Stimulated activated CD4-positive, alpha-beta T cell treated with anti-CD3 and anti-CD28 coated beads, Interleukin-1b, Interleukin-23, amount 100 ng/mL, for 24 hours (primary cell): Measurements from ENCODE around the gene TPST2.
A peak's percentile ranks its signal among the peaks of the same experiment; 100 is the strongest.

ENCODE experiments used
- DNase-seq, 4 experiments: peaks; one replicate each; pipeline ENCODE4 v3.0.0-alpha.2; 2020; ENCODE audit warnings: low read depth in 4 of 4, low spot score in 1 of 4

Gene TPST2

DNA sequence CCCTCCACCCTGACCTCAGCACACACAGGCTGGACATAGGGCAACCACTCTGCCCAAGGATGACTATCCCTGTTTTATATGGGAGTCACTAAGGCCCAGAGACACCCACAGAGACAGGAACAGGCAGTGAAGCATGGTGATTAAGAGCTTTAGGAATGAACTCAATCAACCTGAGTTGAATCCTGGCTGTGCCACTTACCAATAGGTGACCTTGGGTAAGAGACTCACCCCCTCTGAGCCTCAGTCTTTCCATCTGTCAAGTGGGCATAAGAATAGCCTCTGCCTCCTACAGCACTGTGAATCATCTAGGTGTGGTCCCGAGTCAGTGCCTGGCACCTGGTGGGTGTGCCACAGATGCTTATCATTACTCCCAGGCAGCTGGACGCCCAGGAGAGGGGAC lies 21.1 kb upstream of the TPST2 start:
- DNase-seq = no peak

GRCh38 chr22:26610072-26610958 lies 20.4 kb upstream of the TPST2 start:
- DNase-seq = peak in 1 of 4 experiments; percentile 26

DNA sequence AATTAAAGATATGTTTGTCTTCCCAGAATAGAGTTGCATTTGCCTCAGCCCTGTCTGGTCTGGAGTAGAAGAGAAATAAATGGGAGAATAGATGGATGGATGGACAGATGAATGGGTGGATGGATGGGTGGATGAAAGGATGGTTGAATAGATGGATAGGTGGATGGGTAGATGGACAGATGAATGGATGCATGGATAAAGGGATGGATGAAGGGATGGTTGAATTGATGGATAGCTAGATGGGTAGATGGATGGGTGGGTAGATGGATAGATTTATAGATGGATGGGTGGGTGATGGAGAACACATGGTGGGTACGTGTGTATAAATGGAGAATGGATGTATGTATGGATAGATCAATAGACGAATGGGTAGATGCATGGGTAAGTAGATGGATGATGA lies 19.4 kb upstream of the TPST2 start:
- DNase-seq = no peak

DNA sequence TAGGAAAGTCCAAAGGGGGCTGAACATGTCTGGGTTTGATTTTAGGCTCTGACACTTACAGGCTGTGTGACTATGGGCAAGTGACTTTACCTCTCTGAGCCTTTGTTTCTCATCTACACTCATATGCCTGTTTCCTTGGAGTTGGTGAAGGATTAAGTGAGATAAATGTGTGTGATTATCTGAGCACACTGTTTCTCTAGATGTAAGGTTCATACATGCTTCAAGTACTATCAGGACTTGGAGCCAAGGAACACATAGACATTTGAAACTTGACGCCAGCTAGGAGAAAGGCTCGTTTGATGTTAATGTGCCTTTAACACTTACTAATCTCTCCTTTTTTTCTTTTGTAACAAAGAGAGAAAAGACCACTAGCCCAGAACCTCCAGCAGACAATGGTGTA lies 18.2 kb upstream of the TPST2 start:
- no peak for DNase-seq

GRCh38 chr22:26606611-26607010 lies 16.7 kb upstream of the TPST2 start:
- DNase-seq = no peak

- no peak for DNase-seq
These were observed 14.4 kb upstream of the TPST2 start for GRCh38 chr22:26604368-26604767.

DNA sequence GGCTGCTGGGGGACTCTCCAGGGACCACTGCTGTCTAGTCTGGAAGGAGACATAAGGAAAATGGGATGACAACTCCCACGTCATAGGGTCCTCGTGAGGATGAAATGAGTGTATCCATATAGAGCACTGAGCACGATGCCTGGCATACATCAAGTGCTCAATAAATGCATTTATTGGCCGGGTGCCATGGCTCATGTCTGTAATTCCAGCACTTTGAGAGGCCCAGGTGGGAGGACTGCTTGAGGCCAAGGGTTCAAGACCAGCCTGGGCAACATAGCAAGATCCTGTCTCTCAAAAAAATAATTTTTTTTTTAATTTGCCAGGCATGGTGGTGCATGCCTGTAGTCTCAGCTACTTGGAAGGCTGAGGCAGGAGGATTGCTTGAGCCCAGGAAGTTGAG lies 12.2 kb upstream of the TPST2 start:
- DNase-seq = no peak

DNA sequence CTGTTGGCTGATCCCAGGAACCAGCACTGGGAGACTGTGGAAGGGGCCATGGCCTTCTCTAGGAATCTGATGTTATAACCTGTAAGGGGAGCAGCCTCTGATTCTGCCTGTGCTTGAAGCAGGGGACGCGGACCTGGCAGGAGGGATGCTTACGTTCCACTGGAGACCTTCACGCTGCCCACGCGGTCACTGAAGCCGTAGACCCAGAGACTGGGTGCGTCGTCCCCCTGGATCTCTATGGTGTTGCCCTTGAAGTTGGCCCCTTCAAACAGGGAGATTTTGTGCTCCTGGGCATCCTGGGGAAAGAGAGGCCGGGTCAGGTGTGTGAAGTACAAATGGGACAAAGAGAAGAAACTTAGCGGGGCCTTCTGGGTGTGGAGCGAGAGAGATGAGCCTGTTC lies 11.8 kb upstream of the TPST2 start:
- DNase-seq = no peak

DNA sequence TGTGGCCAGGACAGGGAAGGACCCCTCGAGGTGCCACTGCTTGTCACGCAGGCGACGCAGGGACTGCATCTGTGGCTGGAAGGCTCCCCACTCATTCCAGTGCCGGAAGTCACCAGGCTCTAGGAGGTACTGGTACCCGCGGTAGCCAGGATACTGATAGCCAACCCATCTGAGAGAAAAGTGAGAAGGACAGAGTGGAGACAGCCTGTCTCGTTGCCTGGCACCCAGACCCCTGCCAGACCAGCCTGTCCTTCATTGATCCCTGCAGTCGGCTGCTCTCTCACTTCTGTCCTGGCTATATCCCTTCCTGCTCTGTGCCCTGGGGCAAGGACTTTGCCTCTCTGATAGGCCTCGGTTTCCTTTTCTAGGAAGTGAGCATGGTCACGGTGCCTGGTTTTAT lies 9.6 kb upstream of the TPST2 start:
- no peak for DNase-seq

DNA sequence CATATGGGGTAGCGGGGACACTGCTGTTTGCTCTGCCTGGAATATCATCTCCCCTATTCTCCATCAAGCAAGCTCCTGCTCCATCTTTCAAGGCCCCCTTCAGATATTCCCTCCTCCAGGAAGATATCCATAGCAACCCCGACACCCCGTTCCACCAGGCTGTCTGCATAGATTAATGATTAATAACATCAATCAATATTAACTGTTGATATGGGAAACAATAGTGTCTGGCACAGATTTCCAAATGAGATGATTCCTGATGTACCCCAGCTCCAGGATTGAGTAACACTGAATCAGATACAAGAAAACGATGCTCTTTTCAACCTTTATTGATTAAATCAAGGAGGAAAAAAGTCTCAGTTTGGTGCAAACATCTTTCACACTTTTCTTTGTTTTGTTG lies 7.5 kb upstream of the TPST2 start:
- no peak for DNase-seq

- no peak for DNase-seq
These were observed 7.1 kb upstream of the TPST2 start for GRCh38 chr22:26597026-26597425.

DNA sequence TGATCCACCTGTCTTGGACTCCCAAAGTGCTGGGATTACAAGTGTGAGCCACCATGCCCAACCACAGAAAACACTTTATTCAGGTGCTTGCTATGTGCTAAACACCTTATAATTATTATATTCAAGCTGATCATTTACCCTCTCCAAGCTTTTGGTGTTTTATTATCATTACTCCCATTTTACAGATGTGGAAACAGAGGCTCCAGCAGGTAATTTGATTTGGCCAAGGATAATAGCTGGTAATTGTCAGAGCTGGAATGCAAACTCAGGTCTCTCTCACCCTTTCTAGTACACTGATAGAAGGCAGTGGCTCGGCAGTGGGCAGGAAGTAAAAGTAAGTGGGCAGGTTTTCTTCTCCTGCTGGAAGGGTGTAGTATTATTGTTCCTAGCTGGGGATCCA lies 3.8 kb upstream of the TPST2 start:
- DNase-seq = no peak

GRCh38 chr22:26592421-26592891 lies 2.5 kb upstream of the TPST2 start:
- no peak for DNase-seq

DNA sequence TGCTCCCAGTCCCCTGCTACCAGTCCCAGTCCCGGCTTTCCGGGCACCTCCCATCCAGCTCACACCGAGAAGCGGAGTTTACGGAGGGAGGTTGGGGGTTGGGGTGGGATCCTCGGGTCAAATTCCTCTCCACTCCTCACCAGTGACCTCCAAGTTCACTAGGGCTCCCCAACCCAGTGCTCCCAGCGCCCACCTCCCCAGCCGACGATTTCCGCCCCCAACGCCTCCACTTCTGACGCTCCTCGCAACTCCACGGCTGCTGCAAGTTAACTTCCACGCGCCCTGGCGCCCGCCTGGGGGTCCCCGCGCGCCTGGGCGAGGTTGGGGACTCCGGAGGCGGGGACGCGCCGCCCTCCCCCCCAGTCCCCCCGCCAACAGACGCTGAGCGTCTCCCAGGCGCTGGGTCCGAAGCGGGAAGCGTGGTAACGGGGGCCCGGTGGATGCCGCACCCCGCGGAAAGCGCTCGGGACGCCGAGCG lies 526 bp downstream of the TPST2 start:
- peak in 2 of 4 experiments; percentile 13 to 14 for DNase-seq

GRCh38 chr22:26588729-26589366 lies 1.1 kb downstream of the TPST2 start:
- no peak for DNase-seq

DNA sequence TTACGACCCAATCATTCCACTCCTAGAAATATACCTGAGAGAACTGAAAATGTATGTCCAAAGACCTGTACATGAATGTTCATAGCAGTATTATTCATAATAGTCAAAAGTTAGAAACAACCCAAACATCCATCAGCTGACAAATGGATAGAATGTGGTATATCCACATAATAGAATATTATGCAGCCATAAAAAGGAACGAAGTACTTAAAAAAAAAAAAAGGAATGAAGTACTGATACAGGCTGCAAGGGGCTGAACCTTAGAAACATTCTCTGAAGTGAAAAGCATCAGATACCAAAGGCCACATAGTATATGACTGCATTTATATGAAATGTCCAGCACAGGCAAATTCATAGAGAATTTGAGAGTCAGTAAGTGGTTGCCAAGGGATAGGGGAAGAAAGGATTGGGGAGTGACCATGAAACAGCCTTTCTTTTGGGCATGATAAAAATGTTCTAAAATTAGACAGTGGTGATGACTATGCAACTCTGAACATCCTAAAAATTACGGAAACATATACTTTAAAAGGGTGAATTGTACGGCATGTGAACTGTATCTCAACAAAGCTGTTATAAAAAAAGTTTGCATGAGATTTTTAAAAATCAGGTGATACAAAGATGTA lies 1.8 kb downstream of the TPST2 start:
- DNase-seq = no peak

DNA sequence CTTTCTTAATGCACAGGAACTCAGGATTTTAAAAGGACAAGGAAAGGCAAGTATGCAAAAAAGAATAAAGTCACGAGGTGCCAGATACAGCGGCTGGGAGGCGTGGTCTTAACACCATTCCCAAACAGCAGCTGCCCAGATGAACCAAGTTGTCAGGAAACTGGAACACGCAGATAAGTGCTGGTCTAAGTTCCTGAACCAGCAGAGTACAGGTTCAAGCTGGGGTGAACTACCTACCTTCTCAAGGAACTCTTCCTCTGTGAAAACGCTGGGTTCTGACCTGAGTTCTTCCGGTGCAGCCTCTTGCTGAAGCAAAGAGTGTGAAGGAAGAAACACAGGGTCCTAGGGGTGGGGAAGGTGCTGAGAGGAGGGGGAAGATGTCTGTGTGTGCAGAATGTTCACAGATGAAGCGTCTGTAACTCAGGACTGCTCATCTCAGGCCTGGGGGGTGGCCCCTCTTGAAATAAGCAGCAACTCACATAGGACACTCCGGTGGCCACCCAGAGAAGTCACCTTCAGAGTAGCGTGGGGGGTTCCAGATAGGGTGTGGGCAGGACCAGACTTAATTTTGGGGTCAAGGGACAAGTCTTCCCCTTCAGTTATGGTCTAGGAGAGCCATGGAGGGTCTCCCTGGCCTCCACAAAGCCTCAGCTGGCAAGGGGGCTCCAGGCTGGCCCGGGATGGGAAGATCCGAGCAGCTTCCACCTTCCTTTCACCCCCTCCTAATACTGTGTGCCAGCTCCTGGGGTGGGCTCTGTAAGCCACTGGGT lies 3.2 kb downstream of the TPST2 start:
- no peak for DNase-seq

GRCh38 chr22:26585104-26585790 lies 4.7 kb downstream of the TPST2 start:
- no peak for DNase-seq

GRCh38 chr22:26584010-26584409 lies 5.9 kb downstream of the TPST2 start:
- DNase-seq = no peak

- DNase-seq = no peak
These were observed 8.2 kb downstream of the TPST2 start for GRCh38 chr22:26581633-26582168.
